IMR-90 (cell line): ENCODE results near the gene WDFY2. TPM values are rescaled to one million over a fixed set of nuclear protein-coding genes. Genes with fewer than 3 reads are reported as not detected.

Source experiments
- ATAC-seq: fragments of 200-7000 bp; cut with Tn5 transposase; 2 replicates; pipeline ENCODE4 v1.9.1; 2020; ENCODE audit warnings: low read depth, mild to moderate bottlenecking, moderate library complexity
- BruUV-seq: library from RNA; stranded (reverse); fragments of 400-500 nt; replicated peaks from 2 replicates; lab custom pipeline; 2021; lab: Mats Ljungman, UMichigan
- CTCF ChIA-PET: fragments of 300-600 bp; formaldehyde crosslinking; extraction: SDS; loops from one replicate; lab custom pipeline; 2021; ENCODE audit warnings: antibody characterized with exemption; lab: Yijun Ruan, JAX
- POLR2A ChIA-PET: fragments of 300-600 bp; sonication (Branson Sonifier 250); formaldehyde crosslinking; loops from one replicate; lab custom pipeline; 2022; ENCODE audit warnings: antibody characterized with exemption; ENCODE audit not compliant: unreplicated experiment; lab: Charles Lee
- DNase-seq: peaks from one replicate; pipeline ENCODE4 v3.0.0; 2013
- H2AFZ ChIP-seq: replicated peaks from 2 replicates; pipeline ENCODE3; 2013; ENCODE audit warnings: low read length, mild to moderate bottlenecking; ENCODE audit not compliant: poor library complexity
- H2AK5ac ChIP-seq: 2 replicates; pipeline ENCODE4 v1.6.1; 2013; ENCODE audit warnings: low read depth, low read length, inconsistent platforms
- H2AK9ac ChIP-seq: replicated peaks from 2 replicates; pipeline ENCODE3; 2013; ENCODE audit warnings: mild to moderate bottlenecking, low read depth, low read length, moderate library complexity; ENCODE audit not compliant: poor library complexity
- H2BK120ac ChIP-seq: 2 replicates; pipeline ENCODE4 v1.6.1; 2013; ENCODE audit warnings: low read depth, low read length, inconsistent platforms
- H2BK15ac ChIP-seq: 3 replicates; pipeline ENCODE4 v1.6.1; 2013; ENCODE audit warnings: low read depth, low read length, inconsistent platforms
- H2BK20ac ChIP-seq: 2 replicates; pipeline ENCODE4 v1.6.1; 2013; ENCODE audit warnings: low read depth, mild to moderate bottlenecking, inconsistent platforms, low read length, moderate library complexity
- H2BK5ac ChIP-seq: 2 replicates; pipeline ENCODE4 v1.6.1; 2013; ENCODE audit warnings: mild to moderate bottlenecking, low read depth, low read length, inconsistent platforms; ENCODE audit not compliant: poor library complexity, severe bottlenecking
- H3K14ac ChIP-seq: replicated peaks from 2 replicates; pipeline ENCODE4 v1.6.1; 2013; ENCODE audit warnings: low read depth, low read length, inconsistent platforms
- H3K18ac ChIP-seq: 2 replicates; pipeline ENCODE4 v1.6.1; 2013; ENCODE audit warnings: low read depth, low read length, control low read depth
- H3K23ac ChIP-seq: 2 replicates; pipeline ENCODE4 v1.6.1; 2013; ENCODE audit warnings: low read depth, low read length, inconsistent platforms
- H3K27ac ChIP-seq: 2 replicates; pipeline ENCODE4 v1.5.1; 2013; ENCODE audit warnings: mild to moderate bottlenecking, control low read depth, low read length; ENCODE audit not compliant: insufficient read depth
- H3K27me3 ChIP-seq: 2 replicates; pipeline ENCODE4 v1.6.1; 2013; ENCODE audit warnings: low read length; ENCODE audit not compliant: control insufficient read depth, insufficient read depth
- H3K36me3 ChIP-seq: 2 replicates; pipeline ENCODE4 v1.6.1; 2013; ENCODE audit warnings: low read length, mixed read lengths; ENCODE audit not compliant: control insufficient read depth, insufficient read depth
- H3K4ac ChIP-seq: 2 replicates; pipeline ENCODE4 v1.6.1; 2013; ENCODE audit warnings: low read depth, low read length, inconsistent platforms
- H3K4me1 ChIP-seq: 2 replicates; pipeline ENCODE4 v1.6.1; 2013; ENCODE audit warnings: low read length, mixed read lengths; ENCODE audit not compliant: control insufficient read depth, insufficient read depth
- H3K4me2 ChIP-seq: 2 replicates; pipeline ENCODE4 v1.6.1; 2013; ENCODE audit warnings: low read depth, mild to moderate bottlenecking, control low read depth, low read length, moderate library complexity
- H3K4me3 ChIP-seq: 2 replicates; pipeline ENCODE4 v1.5.1; 2013; ENCODE audit warnings: low read depth, mild to moderate bottlenecking, control low read depth, low read length, moderate library complexity; ENCODE audit not compliant: insufficient read depth
- H3K56ac ChIP-seq: 2 replicates; pipeline ENCODE4 v1.6.1; 2013; ENCODE audit warnings: low read length, inconsistent platforms; ENCODE audit not compliant: insufficient read depth; ENCODE audit errors: extremely low read depth
- H3K79me1 ChIP-seq, 2 experiments: 2 replicates each; pipeline ENCODE4 v1.6.1; 2013; ENCODE audit warnings: low read length in 2 of 2, inconsistent platforms in 1 of 2, low read depth in 1 of 2
- H3K9ac ChIP-seq: 2 replicates; pipeline ENCODE4 v1.6.1; 2013; ENCODE audit warnings: low read depth, low read length, control low read depth
- H3K9me1 ChIP-seq: 2 replicates; pipeline ENCODE4 v1.6.1; 2013; ENCODE audit warnings: low read length, inconsistent platforms; ENCODE audit not compliant: insufficient read depth
- H3K9me3 ChIP-seq: 2 replicates; pipeline ENCODE4 v1.6.1; 2013; ENCODE audit warnings: low read length; ENCODE audit not compliant: control insufficient read depth, insufficient read depth
- H4K20me1 ChIP-seq: 2 replicates; pipeline ENCODE4 v1.6.1; 2013; ENCODE audit warnings: low read length, inconsistent platforms; ENCODE audit not compliant: insufficient read depth
- H4K5ac ChIP-seq: 2 replicates; pipeline ENCODE4 v1.6.1; 2013; ENCODE audit warnings: mild to moderate bottlenecking, low read depth, low read length, control low read depth
- H4K8ac ChIP-seq, 2 experiments: 2 replicates each; pipeline ENCODE4 v1.6.1; 2013; ENCODE audit warnings: low read depth in 2 of 2, low read length in 2 of 2, control low read depth in 1 of 2, inconsistent platforms in 1 of 2
- H4K91ac ChIP-seq: 2 replicates; pipeline ENCODE4 v1.6.1; 2013; ENCODE audit warnings: low read depth, low read length, inconsistent platforms; ENCODE audit not compliant: insufficient read depth
- BHLHE40 ChIP-seq: fragments of 150-350 bp; IDR thresholded peaks from 2 replicates; pipeline ENCODE4 v1.6.1; 2016; ENCODE audit warnings: mild to moderate bottlenecking, low read depth, low read length
- CEBPB ChIP-seq: IDR thresholded peaks from 2 replicates; pipeline ENCODE4 v1.6.1; 2012; ENCODE audit warnings: low read depth, low read length, improper control_type of control experiment
- CHD1 ChIP-seq: IDR thresholded peaks from 2 replicates; pipeline ENCODE4 v1.6.1; 2012; ENCODE audit warnings: low read depth, low read length, improper control_type of control experiment
- FOS ChIP-seq: fragments of 150-350 bp; IDR thresholded peaks from 2 replicates; pipeline ENCODE4 v1.6.1; 2016; ENCODE audit warnings: low read depth, low read length
- MAFK ChIP-seq: IDR thresholded peaks from 2 replicates; pipeline ENCODE4 v1.6.1; 2012; ENCODE audit warnings: low read depth, low read length, improper control_type of control experiment
- MAZ ChIP-seq: IDR thresholded peaks from 2 replicates; pipeline ENCODE4 v1.6.1; 2012; ENCODE audit warnings: low read depth, mild to moderate bottlenecking, low read length, improper control_type of control experiment, moderate library complexity, borderline replicate concordance
- MXI1 ChIP-seq: IDR thresholded peaks from 2 replicates; pipeline ENCODE4 v1.6.1; 2012; ENCODE audit warnings: low read depth, mild to moderate bottlenecking, low read length, moderate library complexity, borderline replicate concordance
- NFE2L2 ChIP-seq: fragments of 150-350 bp; IDR thresholded peaks from 2 replicates; pipeline ENCODE4 v1.6.1; 2016; ENCODE audit warnings: low read depth, mild to moderate bottlenecking, low read length
- POLR2A ChIP-seq: IDR thresholded peaks from 2 replicates; pipeline ENCODE4 v1.6.1; 2012; ENCODE audit warnings: mild to moderate bottlenecking, low read depth, low read length
- RAD21 ChIP-seq: IDR thresholded peaks from 2 replicates; pipeline ENCODE4 v1.6.1; 2012; ENCODE audit warnings: low read length, improper control_type of control experiment
- RCOR1 ChIP-seq: IDR thresholded peaks from 2 replicates; pipeline ENCODE4 v1.6.1; 2012; ENCODE audit warnings: mild to moderate bottlenecking, low read length, improper control_type of control experiment; ENCODE audit not compliant: insufficient replicate concordance
- RFX5 ChIP-seq: IDR thresholded peaks from 2 replicates; pipeline ENCODE4 v1.8.0; 2012; ENCODE audit warnings: low read depth, mild to moderate bottlenecking, low read length, moderate library complexity
- SMC3 ChIP-seq: fragments of 150-350 bp; IDR thresholded peaks from 2 replicates; pipeline ENCODE4 v1.6.1; 2016; ENCODE audit warnings: low read depth, mild to moderate bottlenecking, antibody characterized with exemption, low read length, moderate library complexity
- WGBS, 2 experiments: methylation state at CpG; one replicate each; pipeline versions ENCODE4 v1.1.5 to v1.1.7; 2013; ENCODE audit warnings: missing lambda C conversion rate in 2 of 2; ENCODE audit not compliant: insufficient read length in 1 of 2; ENCODE audit errors: extremely low coverage in 2 of 2; 5-methylcytosine and 5-hydroxymethylcytosine counted together
- dilution Hi-C: fragments of 300-500 bp; cut with HindIII; formaldehyde crosslinking; loops from one replicate; pipeline ENCODE4 v1.14.3; 2018; ENCODE audit warnings: low sequenced_read_pairs; ENCODE audit not compliant: unreplicated experiment
- in situ Hi-C: fragments of 300-500 bp; cut with MboI; formaldehyde crosslinking; loops from 3 replicates; pipeline ENCODE4 v1.14.3; 2019; ENCODE audit warnings: low sequenced_read_pairs, inconsistent platforms, mixed read lengths
- intact Hi-C: fragments of 100-400 bp; cut with micrococcal nuclease; formaldehyde crosslinking; loops from 2 replicates; pipeline ENCODE4 v1.10.0; 2022
- polyA plus RNA-seq, 3 experiments: library from polyadenylated mRNA; depleted of rRNA; stranded (reverse); fragments of >200 nt; gene quantifications; 2 replicates each; pipeline ENCODE4 v1.2.3, GENCODE V29; 2012; ENCODE audit warnings: low replicate concordance in 1 of 3
- total RNA-seq: library from RNA; depleted of rRNA; stranded (reverse); fragments of >200 nt; gene quantifications from 2 replicates; pipeline ENCODE4 v1.2.3, GENCODE V29; 2012
- TF ChIP-seq, protein P1 (sequence below): fragments of 150-350 bp; IDR thresholded peaks from 2 replicates; pipeline ENCODE4 v1.6.1; 2017; ENCODE audit warnings: mild to moderate bottlenecking, antibody characterized with exemption, low read length, low read depth
- TF ChIP-seq, protein P2 (sequence below): fragments of 150-350 bp; IDR thresholded peaks from 2 replicates; pipeline ENCODE4 v1.6.1; 2016; ENCODE audit warnings: low read depth, mild to moderate bottlenecking, low read length, moderate library complexity, borderline replicate concordance
- TF ChIP-seq, protein P3 (sequence below): conservative IDR thresholded peaks from 2 replicates; pipeline ENCODE4 v1.5.1; 2012; ENCODE audit warnings: mild to moderate bottlenecking, low read depth, low read length, improper control_type of control experiment

Gene WDFY2
- total and polyA plus RNA-seq, 2 of the 4 experiments (the other 2 are of a cell fraction), result 4.3 to 5.4 TPM

DNA sequence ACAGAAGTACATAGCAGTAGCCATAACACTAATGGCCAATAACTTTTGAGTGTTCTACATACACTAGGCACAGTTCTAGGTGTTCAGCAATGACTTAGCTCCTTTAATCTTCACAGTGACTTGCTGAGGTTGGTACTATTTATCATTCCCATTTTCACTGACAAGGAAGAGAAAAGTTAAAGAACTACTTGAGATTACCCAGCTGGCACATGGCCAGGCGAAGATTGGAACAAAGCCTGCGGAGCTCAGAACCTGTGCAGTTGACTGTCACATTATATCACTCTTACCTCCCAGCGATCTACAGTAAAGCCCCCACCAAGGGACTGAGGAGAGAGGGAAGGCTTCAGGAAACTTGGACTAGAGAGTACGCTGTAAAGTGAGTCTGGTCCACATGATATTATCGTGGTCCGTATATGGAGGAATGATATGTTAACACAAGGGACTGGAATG is 42.4 kb upstream of the WDFY2 start:
- H4K20me1 ChIP-seq, result no peaks in the 10 kb centered on the region

More for the DNA sequence above, 42.4 kb upstream of the WDFY2 start:
- H4K5ac ChIP-seq, result no peak overlapping the region; the same call in 1 of the 2 replicates
- 0 out of 2 replicates have a peak overlapping the region, but pooled peaks have one; percentile 1 for H3K4ac ChIP-seq
- no peak overlapping the region; the same call in 2 of the 3 replicates for H2BK15ac ChIP-seq
- H4K8ac ChIP-seq, result 0 out of 4 replicates have a peak overlapping the region, but pooled peaks of 1 of the 2 experiments have one; percentile 34
- no peak overlapping the region for H3K23ac ChIP-seq
- no peak overlapping the region for H2BK5ac ChIP-seq
- no peak overlapping the region for H2AFZ ChIP-seq
- TF ChIP-seq POLR2A (no peak), SMC3 (no peak), RAD21 (no peak), BHLHE40 (no peak), CEBPB (no peak), RFX5 (no peak), CHD1 (no peak), MAZ (no peak), MXI1 (no peak), RCOR1 (no peak), FOS (no peak), NFE2L2 (no peak), MAFK (no peak)
- TF ChIP-seq, protein P1, sequence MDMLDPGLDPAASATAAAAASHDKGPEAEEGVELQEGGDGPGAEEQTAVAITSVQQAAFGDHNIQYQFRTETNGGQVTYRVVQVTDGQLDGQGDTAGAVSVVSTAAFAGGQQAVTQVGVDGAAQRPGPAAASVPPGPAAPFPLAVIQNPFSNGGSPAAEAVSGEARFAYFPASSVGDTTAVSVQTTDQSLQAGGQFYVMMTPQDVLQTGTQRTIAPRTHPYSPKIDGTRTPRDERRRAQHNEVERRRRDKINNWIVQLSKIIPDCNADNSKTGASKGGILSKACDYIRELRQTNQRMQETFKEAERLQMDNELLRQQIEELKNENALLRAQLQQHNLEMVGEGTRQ, result no peak
- TF ChIP-seq, protein P2, sequence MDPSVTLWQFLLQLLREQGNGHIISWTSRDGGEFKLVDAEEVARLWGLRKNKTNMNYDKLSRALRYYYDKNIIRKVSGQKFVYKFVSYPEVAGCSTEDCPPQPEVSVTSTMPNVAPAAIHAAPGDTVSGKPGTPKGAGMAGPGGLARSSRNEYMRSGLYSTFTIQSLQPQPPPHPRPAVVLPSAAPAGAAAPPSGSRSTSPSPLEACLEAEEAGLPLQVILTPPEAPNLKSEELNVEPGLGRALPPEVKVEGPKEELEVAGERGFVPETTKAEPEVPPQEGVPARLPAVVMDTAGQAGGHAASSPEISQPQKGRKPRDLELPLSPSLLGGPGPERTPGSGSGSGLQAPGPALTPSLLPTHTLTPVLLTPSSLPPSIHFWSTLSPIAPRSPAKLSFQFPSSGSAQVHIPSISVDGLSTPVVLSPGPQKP, result no peak
- TF ChIP-seq, protein P3, sequence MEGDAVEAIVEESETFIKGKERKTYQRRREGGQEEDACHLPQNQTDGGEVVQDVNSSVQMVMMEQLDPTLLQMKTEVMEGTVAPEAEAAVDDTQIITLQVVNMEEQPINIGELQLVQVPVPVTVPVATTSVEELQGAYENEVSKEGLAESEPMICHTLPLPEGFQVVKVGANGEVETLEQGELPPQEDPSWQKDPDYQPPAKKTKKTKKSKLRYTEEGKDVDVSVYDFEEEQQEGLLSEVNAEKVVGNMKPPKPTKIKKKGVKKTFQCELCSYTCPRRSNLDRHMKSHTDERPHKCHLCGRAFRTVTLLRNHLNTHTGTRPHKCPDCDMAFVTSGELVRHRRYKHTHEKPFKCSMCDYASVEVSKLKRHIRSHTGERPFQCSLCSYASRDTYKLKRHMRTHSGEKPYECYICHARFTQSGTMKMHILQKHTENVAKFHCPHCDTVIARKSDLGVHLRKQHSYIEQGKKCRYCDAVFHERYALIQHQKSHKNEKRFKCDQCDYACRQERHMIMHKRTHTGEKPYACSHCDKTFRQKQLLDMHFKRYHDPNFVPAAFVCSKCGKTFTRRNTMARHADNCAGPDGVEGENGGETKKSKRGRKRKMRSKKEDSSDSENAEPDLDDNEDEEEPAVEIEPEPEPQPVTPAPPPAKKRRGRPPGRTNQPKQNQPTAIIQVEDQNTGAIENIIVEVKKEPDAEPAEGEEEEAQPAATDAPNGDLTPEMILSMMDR, result no peak
- intact Hi-C loops (no loop called here), dilution Hi-C loops (no loop called here), in situ Hi-C loops (no loop called here)
- H3K36me3 ChIP-seq, result no peaks in the 10 kb centered on the region
- no peak overlapping the region for H3K4me3 ChIP-seq
- ATAC-seq (no peak), DNase-seq (no peak)
- no peaks in the 10 kb centered on the region for H3K79me1 ChIP-seq
- no peak overlapping the region for H2BK120ac ChIP-seq
- WGBS, 2 experiments, result no CpG with 5 or more reads among the region's 6 CpGs
- no peak overlapping the region for H2AK5ac ChIP-seq
- ChIA-PET POLR2A (no interaction called here), CTCF (no interaction called here)
- no peak overlapping the region for H4K91ac ChIP-seq
- H2AK9ac ChIP-seq, result no peak overlapping the region
- no peaks in the 10 kb centered on the region for H3K27me3 ChIP-seq
- H3K9me1 ChIP-seq, result no peaks in the 10 kb centered on the region; the same call in 1 of the 2 replicates
- H3K4me2 ChIP-seq, result no peak overlapping the region
- H3K27ac ChIP-seq, result no peak overlapping the region
- no peak overlapping the region for H3K9ac ChIP-seq
- 0 out of 2 replicates have a peak overlapping the region, but pooled peaks have one; percentile 29 for H2BK20ac ChIP-seq
- no TSS peak for BruUV-seq
- H3K18ac ChIP-seq, result peak overlapping the region; percentile 52; the same call in 1 of the 2 replicates
- H3K56ac ChIP-seq, result no peak overlapping the region
- peaks cover 15% of the 10 kb centered on the region for H3K4me1 ChIP-seq
- no peak overlapping the region for H3K14ac ChIP-seq
- no peaks in the 10 kb centered on the region for H3K9me3 ChIP-seq
